K562 (cell line): ENCODE data around the gene ITSN1.

Experiments used
- FIP1L1 ChIP-seq: fragments of 200-400 bp; formaldehyde crosslinking; IDR thresholded peaks from 2 replicates; pipeline ENCODE4 v1.6.1; 2018; ENCODE audit warnings: mild to moderate bottlenecking, low read depth, low read length; ENCODE audit not compliant: poor library complexity, severe bottlenecking
- KLF13 ChIP-seq: fragments of 450-650 bp; IDR thresholded peaks from 2 replicates; pipeline ENCODE4 v1.6.1; 2016; ENCODE audit warnings: missing genetic modification characterization, low read depth, mild to moderate bottlenecking, missing compliant biosample characterization, moderate library complexity, borderline replicate concordance
- MCM5 ChIP-seq: fragments of 450-650 bp; IDR thresholded peaks from 2 replicates; pipeline ENCODE4 v1.6.1; 2016; ENCODE audit warnings: low read depth
- NCOA4 ChIP-seq: fragments of 450-650 bp; IDR thresholded peaks from 2 replicates; pipeline ENCODE4 v1.6.1; 2018; ENCODE audit warnings: mild to moderate bottlenecking; ENCODE audit not compliant: partially characterized antibody
- RAD21 ChIP-seq, 2 experiments: fragments of 250-450 bp in 1 of 2; fragments of 450-650 bp in 1 of 2; sonication (Bioruptor Pico) in 1 of 2; formaldehyde crosslinking in 1 of 2; IDR thresholded peaks in 1 of 2; conservative IDR thresholded peaks in 1 of 2; 2 replicates each; pipeline versions ENCODE4 v1.4.0 to v1.8.0; 2020 to 2022; ENCODE audit warnings: mild to moderate bottlenecking in 2 of 2, moderate library complexity in 1 of 2
- ZBTB2 ChIP-seq: fragments of 450-650 bp; IDR thresholded peaks from 2 replicates; pipeline ENCODE4 v1.6.1; 2016; ENCODE audit warnings: antibody characterized with exemption

GRCh38 chr21:33843216-33843615, 200.9 kb downstream of the ITSN1 start:
- TF ChIP-seq ZBTB2 (no peak), KLF13 (tag) (no peak), NCOA4 (no peak), RAD21 (CRISPR knock-in tag; conservative IDR thresholded peaks at IDR 0.05 in 1 of 2, IDR thresholded peaks at IDR 0.05 in 1 of 2) (no peak), MCM5 (no peak), FIP1L1 (no peak)
